ENCODE results near the gene DDAH1.

- no peak for TF ChIP-seq CTCF (IDR thresholded peaks at IDR 0.05; ENCODE audit: poor library complexity)
- no peak for TF ChIP-seq EZH2 (IDR thresholded peaks at IDR 0.05; ENCODE audit: borderline replicate concordance)
- TF ChIP-seq EZH2phosphoT487 (IDR thresholded peaks at IDR 0.05; ENCODE audit: low read depth, severe bottlenecking, unreplicated experiment), result no peak
Measured at GRCh38 chr1:85360730-85361493, 104.0 kb downstream of the DDAH1 start.
